Measurements from ENCODE around the gene EFCAB11. TPM values are rescaled to one million over a fixed set of nuclear protein-coding genes. Genes with fewer than 3 reads are reported as not detected.
"Not testable (repeated sequence)": the region's sequence is repeated elsewhere in the genome, so short reads cannot be mapped to it uniquely, and the experiment has no call there.

The EFCAB11 gene
- total RNA-seq, 6 experiments from 2014 or later, result 1.7 to 4.7 (median 3.2) TPM

- Histone ChIP-seq H3K4me3 (no peak overlapping the region), H3K9me3 (no peaks in the 10 kb centered on the region), H3K27me3 (no peaks in the 10 kb centered on the region), H3K4me1 (peaks cover 0 to 4% (median 0%) of the 10 kb centered on the region in 4 donors), H3K36me3 (no peaks in the 10 kb centered on the region), H3K27ac (no peak overlapping the region)
- WGBS (ENCODE audit: insufficient coverage, low coverage, low lambda C conversion rate, missing lambda C conversion rate), result 83% methylated on average over 4 of the region's 4 CpGs
- DNase-seq, result no peak
- intact Hi-C loops (cut with DNase I), result no loop called here
- TF ChIP-seq POLR2A (IDR thresholded peaks at IDR 0.05), result no peak
- TF ChIP-seq CTCF (IDR thresholded peaks at IDR 0.05), result no peak
- no peak for ATAC-seq
Observed at GRCh38 chr14:89900802-89901201, 53.7 kb downstream of the EFCAB11 start.

GRCh38 chr14:89899917-89900663 lies 54.4 kb downstream of the EFCAB11 start:
- no peak overlapping the region for H3K27ac ChIP-seq
- DNase-seq (no peak), ATAC-seq (peak; percentile 51 to 72 (median 58))
- intact Hi-C loops (cut with DNase I), result no loop called here
- H3K4me1 ChIP-seq, result peaks cover 0 to 4% (median 0%) of the 10 kb centered on the region in 4 donors
- no peaks in the 10 kb centered on the region for H3K36me3 ChIP-seq
- TF ChIP-seq CTCF (IDR thresholded peaks at IDR 0.05) (peak; percentile 40 to 51 (median 49)), POLR2A (IDR thresholded peaks at IDR 0.05) (no peak)
- H3K27me3 ChIP-seq, result no peaks in the 10 kb centered on the region
- H3K4me3 ChIP-seq, result no peak overlapping the region
- H3K9me3 ChIP-seq, result no peaks in the 10 kb centered on the region
- 83% methylated on average over 4 of the region's 4 CpGs for WGBS (ENCODE audit: insufficient coverage, low coverage, low lambda C conversion rate, missing lambda C conversion rate)

- peaks cover 0 to 4% (median 0%) of the 10 kb centered on the region in 4 donors for H3K4me1 ChIP-seq
- H3K36me3 ChIP-seq, result no peaks in the 10 kb centered on the region
- ATAC-seq, result no peak
- DNase-seq, result no peak
- H3K9me3 ChIP-seq, result no peaks in the 10 kb centered on the region
- TF ChIP-seq POLR2A (IDR thresholded peaks at IDR 0.05) (no peak), CTCF (IDR thresholded peaks at IDR 0.05) (no peak)
- H3K27ac ChIP-seq, result no peak overlapping the region
- intact Hi-C loops (cut with DNase I), result no loop called here
- H3K4me3 ChIP-seq, result no peak overlapping the region
- H3K27me3 ChIP-seq, result no peaks in the 10 kb centered on the region
- WGBS (ENCODE audit: insufficient coverage, low coverage, low lambda C conversion rate, missing lambda C conversion rate), result 76% methylated on average over 1 of the region's 1 CpG
Observed at GRCh38 chr14:89899291-89899690, 55.2 kb downstream of the EFCAB11 start.

- WGBS (ENCODE audit: insufficient coverage, low coverage, low lambda C conversion rate, missing lambda C conversion rate), result 72% methylated on average over 3 of the region's 3 CpGs
- H3K4me3 ChIP-seq; H3K27ac ChIP-seq; intact Hi-C loops (cut with DNase I); H3K36me3 ChIP-seq; DNase-seq; H3K4me1 ChIP-seq; ATAC-seq; H3K27me3 ChIP-seq; H3K9me3 ChIP-seq: not testable (repeated sequence)
Observed at GRCh38 chr14:89893388-89893787, 61.1 kb downstream of the EFCAB11 start.

- H3K4me1 ChIP-seq, result no peaks in the 10 kb centered on the region
- intact Hi-C loops (cut with DNase I), result no loop called here
- TF ChIP-seq POLR2A (IDR thresholded peaks at IDR 0.05) (no peak), CTCF (IDR thresholded peaks at IDR 0.05) (no peak)
- H3K9me3 ChIP-seq, result no peaks in the 10 kb centered on the region
- H3K36me3 ChIP-seq, result no peaks in the 10 kb centered on the region
- WGBS (ENCODE audit: insufficient coverage, low coverage, low lambda C conversion rate, missing lambda C conversion rate), result 68% methylated on average over 2 of the region's 6 CpGs
- no peaks in the 10 kb centered on the region for H3K27me3 ChIP-seq
- H3K27ac ChIP-seq, result no peak overlapping the region
- ATAC-seq (no peak), DNase-seq (no peak)
- H3K4me3 ChIP-seq, result no peak overlapping the region
Observed at GRCh38 chr14:89892953-89893352, 61.6 kb downstream of the EFCAB11 start.

GRCh38 chr14:89891721-89892120 lies 62.8 kb downstream of the EFCAB11 start:
- H3K36me3 ChIP-seq; H3K27me3 ChIP-seq; H3K9me3 ChIP-seq; ATAC-seq; H3K4me1 ChIP-seq; intact Hi-C loops (cut with DNase I); H3K27ac ChIP-seq; DNase-seq; H3K4me3 ChIP-seq: not testable (repeated sequence)
- 100% methylated on average over 4 of the region's 35 CpGs for WGBS (ENCODE audit: insufficient coverage, low coverage, low lambda C conversion rate, missing lambda C conversion rate)
